Stimulated activated effector memory CD8-positive, alpha-beta T cell treated with anti-CD3 and anti-CD28 coated beads, Interleukin-12 subunit alpha, Interleukin-12 subunit beta, amount 100 ng/mL, for 72 hours (primary cell): ENCODE results near the gene NCK1.
"Not testable (repeated sequence)": the region's sequence is repeated elsewhere in the genome, so short reads cannot be mapped to it uniquely, and the experiment has no call there.

Experiments used
- ATAC-seq: fragments of 150-1000 bp; cut with Tn5 transposase; 2 replicates; pipeline ENCODE4 v1.10.0; 2021
- DNase-seq, 2 donors: peaks; one replicate each; pipeline ENCODE4 v3.0.0; 2021 to 2022; ENCODE audit warnings: low spot score in 2 of 2
- H3K27ac Mint-ChIP-seq: one replicate; pipeline ENCODE4 v1.8.0; 2022; ENCODE audit warnings: mild to moderate bottlenecking, mixed read lengths
- H3K36me3 Mint-ChIP-seq: one replicate; pipeline ENCODE4 v1.8.0; 2022; ENCODE audit warnings: mild to moderate bottlenecking, mixed read lengths
- H3K4me1 Mint-ChIP-seq: one replicate; pipeline ENCODE4 v1.8.0; 2022; ENCODE audit warnings: mixed read lengths
- H3K4me3 Mint-ChIP-seq: one replicate; pipeline ENCODE4 v1.8.0; 2022; ENCODE audit warnings: mild to moderate bottlenecking, mixed read lengths
- H3K9me3 Mint-ChIP-seq: one replicate; pipeline ENCODE4 v1.8.0; 2022; ENCODE audit warnings: mixed read lengths

NCK1 gene

GRCh38 chr3:136891934-136892855 is 30.2 kb downstream of the NCK1 start:
- peaks cover 54% of the 10 kb centered on the region for H3K4me1 Mint-ChIP-seq
- DNase-seq (no peak), ATAC-seq (no peak)
- peaks cover 13% of the 10 kb centered on the region for H3K36me3 Mint-ChIP-seq
- H3K27ac Mint-ChIP-seq: peak overlapping the region; percentile 32
- no peak overlapping the region for H3K4me3 Mint-ChIP-seq
- H3K9me3 Mint-ChIP-seq: no peaks in the 10 kb centered on the region

- Mint-ChIP-seq H3K4me1 (peaks cover 50% of the 10 kb centered on the region), H3K9me3 (no peaks in the 10 kb centered on the region), H3K36me3 (peaks cover 7% of the 10 kb centered on the region), H3K27ac (peak overlapping the region; percentile 60), H3K4me3 (no peak overlapping the region)
- DNase-seq: no peak
- no peak for ATAC-seq
These were observed 31.9 kb downstream of the NCK1 start for GRCh38 chr3:136893848-136894443.

- H3K4me1 Mint-ChIP-seq: peaks cover 61% of the 10 kb centered on the region
- DNase-seq, H3K4me3 Mint-ChIP-seq, ATAC-seq, H3K9me3 Mint-ChIP-seq, H3K36me3 Mint-ChIP-seq, H3K27ac Mint-ChIP-seq: not testable (repeated sequence)
These were observed 35.2 kb downstream of the NCK1 start for GRCh38 chr3:136897171-136897570.

GRCh38 chr3:136898549-136898948 is 36.5 kb downstream of the NCK1 start:
- H3K4me3 Mint-ChIP-seq: no peak overlapping the region
- H3K9me3 Mint-ChIP-seq: peaks cover 6% of the 10 kb centered on the region
- no peak for ATAC-seq
- H3K27ac Mint-ChIP-seq: no peak overlapping the region
- DNase-seq: no peak
- H3K4me1 Mint-ChIP-seq: peaks cover 59% of the 10 kb centered on the region
- peaks cover 7% of the 10 kb centered on the region for H3K36me3 Mint-ChIP-seq

- H3K4me1 Mint-ChIP-seq: peaks cover 59% of the 10 kb centered on the region
- peak overlapping the region; percentile 16 for H3K27ac Mint-ChIP-seq
- peaks cover 9% of the 10 kb centered on the region for H3K9me3 Mint-ChIP-seq
- H3K36me3 Mint-ChIP-seq: peaks cover 7% of the 10 kb centered on the region
- no peak for ATAC-seq
- DNase-seq: no peak
- H3K4me3 Mint-ChIP-seq: no peak overlapping the region
These were observed 36.9 kb downstream of the NCK1 start for GRCh38 chr3:136898954-136899353.

GRCh38 chr3:136899622-136900158 is 37.7 kb downstream of the NCK1 start:
- peaks cover 55% of the 10 kb centered on the region for H3K4me1 Mint-ChIP-seq
- ATAC-seq (peak; percentile 71), DNase-seq (no peak)
- H3K27ac Mint-ChIP-seq: peak overlapping the region; percentile 16
- peaks cover 9% of the 10 kb centered on the region for H3K9me3 Mint-ChIP-seq
- peaks cover 10% of the 10 kb centered on the region for H3K36me3 Mint-ChIP-seq
- H3K4me3 Mint-ChIP-seq: peak overlapping the region; percentile 15

GRCh38 chr3:136900694-136901093 is 38.7 kb downstream of the NCK1 start:
- not testable (repeated sequence) for ATAC-seq, H3K27ac Mint-ChIP-seq, H3K4me3 Mint-ChIP-seq, DNase-seq, H3K9me3 Mint-ChIP-seq
- peaks cover 57% of the 10 kb centered on the region for H3K4me1 Mint-ChIP-seq
- peaks cover 11% of the 10 kb centered on the region for H3K36me3 Mint-ChIP-seq

- Mint-ChIP-seq H3K36me3 (peaks cover 6% of the 10 kb centered on the region), H3K4me1 (peaks cover 64% of the 10 kb centered on the region), H3K27ac (no peak overlapping the region), H3K4me3 (no peak overlapping the region), H3K9me3 (peaks cover 9% of the 10 kb centered on the region)
- no peak for ATAC-seq
- no peak for DNase-seq
These were observed 39.4 kb downstream of the NCK1 start for GRCh38 chr3:136901391-136901790.

- not testable (repeated sequence) for H3K4me3 Mint-ChIP-seq, ATAC-seq
These were observed 40.5 kb downstream of the NCK1 start for GRCh38 chr3:136902530-136902929.

GRCh38 chr3:136903899-136904298 is 41.9 kb downstream of the NCK1 start:
- no peak for ATAC-seq
- no peak for DNase-seq
- H3K4me1 Mint-ChIP-seq: peaks cover 80% of the 10 kb centered on the region
- H3K4me3 Mint-ChIP-seq: no peak overlapping the region
- no peak overlapping the region for H3K27ac Mint-ChIP-seq
- H3K9me3 Mint-ChIP-seq: peaks cover 9% of the 10 kb centered on the region
- peaks cover 9% of the 10 kb centered on the region for H3K36me3 Mint-ChIP-seq

More at GRCh38 chr3:136902530-136902929, 40.5 kb downstream of the NCK1 start:
- DNase-seq, H3K9me3 Mint-ChIP-seq, H3K36me3 Mint-ChIP-seq: not testable (repeated sequence)
- Mint-ChIP-seq H3K4me1 (peaks cover 76% of the 10 kb centered on the region), H3K27ac (peak overlapping the region; percentile 43)

- H3K36me3 Mint-ChIP-seq: peaks cover 9% of the 10 kb centered on the region
- no peak overlapping the region for H3K4me3 Mint-ChIP-seq
- H3K4me1 Mint-ChIP-seq: peaks cover 80% of the 10 kb centered on the region
- H3K9me3 Mint-ChIP-seq: peaks cover 9% of the 10 kb centered on the region
- no peak for DNase-seq
- ATAC-seq: no peak
- H3K27ac Mint-ChIP-seq: no peak overlapping the region
These were observed 42.7 kb downstream of the NCK1 start for GRCh38 chr3:136904746-136905145.

- ATAC-seq: no peak
These were observed 43.5 kb downstream of the NCK1 start for GRCh38 chr3:136905549-136905948.

GRCh38 chr3:136906725-136907124 is 44.7 kb downstream of the NCK1 start:
- DNase-seq (no peak), ATAC-seq (peak; percentile 19)
- peaks cover 80% of the 10 kb centered on the region for H3K4me1 Mint-ChIP-seq
- H3K36me3 Mint-ChIP-seq: peaks cover 9% of the 10 kb centered on the region
- H3K4me3 Mint-ChIP-seq: no peak overlapping the region
- H3K27ac Mint-ChIP-seq: peak overlapping the region; percentile 13
- H3K9me3 Mint-ChIP-seq: peaks cover 5% of the 10 kb centered on the region

More at GRCh38 chr3:136905549-136905948, 43.5 kb downstream of the NCK1 start:
- Mint-ChIP-seq H3K27ac (peak overlapping the region; percentile 13), H3K4me3 (no peak overlapping the region), H3K36me3 (peaks cover 9% of the 10 kb centered on the region), H3K9me3 (peaks cover 6% of the 10 kb centered on the region), H3K4me1 (peaks cover 80% of the 10 kb centered on the region)
- DNase-seq: no peak

- H3K27ac Mint-ChIP-seq: peak overlapping the region; percentile 21
- ATAC-seq: no peak
- H3K4me3 Mint-ChIP-seq: no peak overlapping the region
- H3K4me1 Mint-ChIP-seq: peaks cover 81% of the 10 kb centered on the region
- peaks cover 9% of the 10 kb centered on the region for H3K36me3 Mint-ChIP-seq
- H3K9me3 Mint-ChIP-seq: peaks cover 3% of the 10 kb centered on the region
- no peak for DNase-seq
These were observed 46.3 kb downstream of the NCK1 start for GRCh38 chr3:136908297-136908696.

- no peak for DNase-seq
- Mint-ChIP-seq H3K4me1 (peaks cover 76% of the 10 kb centered on the region), H3K36me3 (peaks cover 9% of the 10 kb centered on the region), H3K4me3 (peak overlapping the region; percentile 15), H3K9me3 (no peaks in the 10 kb centered on the region), H3K27ac (peak overlapping the region; percentile 21)
- ATAC-seq: peak; percentile 56
These were observed 47.2 kb downstream of the NCK1 start for GRCh38 chr3:136909187-136909586.
